GM08714 (cell line): Measurements from ENCODE around the gene DDAH1.

ENCODE experiments used
- H3K4me3 ChIP-seq: fragments of 200-500 bp; sonication (Bioruptor generic); 2 replicates; pipeline ENCODE4 v1.5.1; 2014; ENCODE audit warnings: mild to moderate bottlenecking, low read length, inconsistent platforms
- ZNF274 ChIP-seq: IDR thresholded peaks from 2 replicates; pipeline ENCODE4 v1.6.1; 2012; ENCODE audit warnings: mild to moderate bottlenecking, low read depth, low read length

The DDAH1 gene

GRCh38 chr1:85461216-85461918 is 3.6 kb downstream of the DDAH1 start:
- no peak overlapping the region for H3K4me3 ChIP-seq
- TF ChIP-seq ZNF274, result no peak

GRCh38 chr1:85460555-85461088 is 4.3 kb downstream of the DDAH1 start:
- no peak overlapping the region for H3K4me3 ChIP-seq
- no peak for TF ChIP-seq ZNF274

DNA sequence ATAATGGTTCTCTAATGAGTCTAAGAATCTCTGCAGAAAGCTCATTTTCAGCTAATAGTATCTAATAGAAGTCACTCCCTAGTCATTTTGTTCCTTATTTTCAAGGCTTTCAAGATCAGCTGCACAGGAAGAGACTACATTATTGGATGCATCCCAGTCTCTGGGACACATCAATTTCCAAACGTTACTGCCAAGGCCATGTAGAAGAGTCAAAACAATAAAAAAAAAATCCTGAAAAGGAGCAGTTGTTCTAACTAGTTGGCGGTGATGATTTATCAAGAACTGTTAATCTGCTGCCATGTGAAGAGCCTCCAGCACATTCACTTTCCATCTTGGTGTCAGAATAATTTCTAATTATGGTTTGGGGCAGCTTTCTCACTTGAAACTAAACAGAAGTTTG is 5.7 kb downstream of the DDAH1 start:
- no peak overlapping the region for H3K4me3 ChIP-seq
- no peak for TF ChIP-seq ZNF274

DNA sequence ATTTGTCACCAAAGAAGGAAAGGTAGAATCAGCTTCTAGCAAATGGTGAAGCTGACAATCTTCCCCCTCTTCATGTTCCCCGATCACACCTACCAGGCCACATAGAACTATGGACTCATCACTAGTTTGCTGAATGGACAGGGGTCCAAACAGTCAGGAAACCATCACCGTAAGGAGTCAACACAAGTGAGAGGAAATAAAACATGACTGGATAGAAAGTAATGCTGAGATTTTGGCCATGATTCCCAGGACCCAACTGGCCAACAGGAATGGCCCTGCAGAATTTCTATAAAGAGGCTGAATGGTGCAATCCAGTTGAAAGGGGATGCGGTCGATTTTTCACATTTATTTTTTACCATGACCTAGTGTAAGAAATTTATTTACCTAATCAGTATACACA is 10.7 kb downstream of the DDAH1 start:
- TF ChIP-seq ZNF274, result no peak
- no peak overlapping the region for H3K4me3 ChIP-seq

- H3K4me3 ChIP-seq, result no peak overlapping the region
Measured at GRCh38 chr1:85453640-85454194, 11.2 kb downstream of the DDAH1 start.

GRCh38 chr1:85452948-85453347 is 12.0 kb downstream of the DDAH1 start:
- no peak for TF ChIP-seq ZNF274
- no peak overlapping the region for H3K4me3 ChIP-seq

More at GRCh38 chr1:85453640-85454194, 11.2 kb downstream of the DDAH1 start:
- no peak for TF ChIP-seq ZNF274

- no peak overlapping the region for H3K4me3 ChIP-seq
- no peak for TF ChIP-seq ZNF274
Measured at GRCh38 chr1:85451236-85451830, 13.6 kb downstream of the DDAH1 start.

- no peak overlapping the region for H3K4me3 ChIP-seq
- no peak for TF ChIP-seq ZNF274
Measured at GRCh38 chr1:85450832-85451231, 14.1 kb downstream of the DDAH1 start.

DNA sequence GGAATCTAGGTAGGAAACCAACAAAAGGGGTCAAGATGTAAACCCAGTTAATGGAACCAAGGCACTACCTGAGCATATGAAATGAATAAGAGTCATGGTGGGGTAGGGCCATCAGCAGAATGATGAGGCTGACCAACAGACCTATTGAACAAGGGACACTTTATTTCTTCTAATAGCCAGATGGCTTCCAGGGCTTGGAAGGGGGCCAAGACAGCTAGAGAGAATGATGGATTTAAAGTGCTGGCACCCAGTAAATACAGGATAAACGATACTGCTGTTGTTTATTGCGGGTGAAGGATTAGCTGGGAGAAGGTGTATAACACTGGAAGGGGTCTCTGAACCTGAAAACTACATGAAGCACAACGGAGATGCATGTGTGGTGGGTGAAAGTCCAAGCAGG is 15.6 kb downstream of the DDAH1 start:
- no peak for TF ChIP-seq ZNF274

DNA sequence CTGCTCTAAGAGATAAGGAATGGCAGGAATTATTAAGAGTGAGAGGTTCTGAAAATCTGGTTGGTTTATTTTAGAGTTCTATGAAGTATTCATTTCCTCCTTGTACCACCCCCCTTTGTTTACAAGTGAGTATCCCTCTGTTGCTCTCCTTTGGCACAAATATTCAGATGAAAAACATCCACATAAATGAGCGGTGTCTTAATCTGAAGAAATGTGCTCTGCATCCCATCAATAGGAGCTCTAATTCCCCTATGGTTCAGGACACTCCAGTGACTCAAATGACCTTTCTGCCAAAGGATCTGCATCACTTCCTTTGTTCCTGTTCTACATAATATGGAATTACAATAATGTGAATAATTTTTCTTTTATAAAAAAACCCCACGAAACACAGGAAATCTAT is 16.6 kb downstream of the DDAH1 start:
- no peak for TF ChIP-seq ZNF274
- H3K4me3 ChIP-seq, result no peak overlapping the region

More for the DNA sequence above, 15.6 kb downstream of the DDAH1 start:
- no peak overlapping the region for H3K4me3 ChIP-seq

GRCh38 chr1:85447006-85447943 is 17.7 kb downstream of the DDAH1 start:
- no peak overlapping the region for H3K4me3 ChIP-seq
- no peak for TF ChIP-seq ZNF274

DNA sequence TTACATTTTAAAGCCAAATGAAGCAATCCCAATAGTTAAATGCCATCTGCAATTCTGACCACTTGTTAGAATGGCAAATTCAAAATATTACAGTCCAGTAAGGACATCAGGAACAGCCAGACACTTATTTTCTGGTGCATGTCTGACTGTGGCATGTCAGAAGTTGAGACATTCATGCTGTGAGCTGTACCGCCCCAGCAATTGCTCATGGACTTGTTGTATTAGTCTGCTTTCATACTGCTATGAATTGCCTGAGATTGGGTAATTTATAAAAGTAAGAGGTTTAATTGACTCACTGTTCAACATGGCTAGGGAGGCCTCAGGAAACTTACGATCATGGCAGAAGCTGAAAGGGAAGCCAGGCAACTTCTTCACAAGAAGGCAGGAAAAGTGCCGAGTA is 19.1 kb downstream of the DDAH1 start:
- H3K4me3 ChIP-seq, result no peak overlapping the region
- TF ChIP-seq ZNF274, result no peak

- H3K4me3 ChIP-seq, result no peak overlapping the region
- no peak for TF ChIP-seq ZNF274
Measured at GRCh38 chr1:85444381-85444780, 20.6 kb downstream of the DDAH1 start.

DNA sequence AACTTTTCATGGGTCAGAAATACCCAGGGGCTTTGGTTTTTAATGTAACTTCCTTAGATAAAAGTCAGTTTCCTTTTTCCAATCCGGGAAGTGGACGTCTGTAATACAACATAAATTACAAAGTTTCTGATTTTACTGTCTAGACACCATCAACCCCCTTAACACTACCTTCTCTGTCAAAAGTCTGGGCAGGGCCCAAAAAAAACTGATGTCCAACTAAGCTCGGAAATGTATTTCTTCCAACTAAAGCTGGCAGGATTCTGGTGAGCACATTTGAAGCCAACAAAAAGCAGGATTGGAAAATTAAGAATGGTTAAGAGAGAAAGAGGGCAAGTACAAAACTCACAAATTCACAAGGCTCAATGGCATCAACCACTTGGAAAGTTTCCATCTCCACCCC is 24.3 kb downstream of the DDAH1 start:
- H3K4me3 ChIP-seq, result no peak overlapping the region
- TF ChIP-seq ZNF274, result no peak
